ENCODE results near the gene S100A6. TPM values are rescaled to one million over a fixed set of nuclear protein-coding genes. Genes with fewer than 3 reads are reported as not detected.

S100A6 gene
- total RNA-seq, 6 experiments from 2014 or later, result 6.6 to 24.0 (median 12.0) TPM

DNA sequence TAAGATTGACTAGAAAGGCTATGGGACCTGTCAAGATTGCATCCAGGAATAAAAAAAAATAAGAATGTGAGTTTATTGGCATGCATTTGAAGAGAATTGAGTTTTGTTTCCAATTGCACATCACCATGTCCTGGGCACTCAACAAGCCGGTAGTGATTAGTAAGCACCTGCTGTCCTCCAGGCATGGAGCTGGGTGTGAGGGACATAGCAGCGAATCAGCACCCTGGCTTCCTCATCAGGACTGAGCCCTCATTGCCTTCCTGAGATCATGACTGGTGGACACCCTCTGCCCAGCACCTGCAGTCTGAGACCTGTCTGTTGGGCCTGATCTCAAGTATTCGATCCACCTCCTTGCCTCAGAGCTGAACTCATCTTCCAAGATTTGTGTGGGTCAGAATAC lies 26.8 kb downstream of the S100A6 start:
- intact Hi-C loops (cut with DNase I), result no loop called here
- Histone ChIP-seq H3K4me1 (peaks cover 0 to 8% (median 2%) of the 10 kb centered on the region in 4 donors), H3K27me3 (no peaks in the 10 kb centered on the region), H3K36me3 (no peaks in the 10 kb centered on the region), H3K27ac (no peak overlapping the region), H3K9me3 (no peaks in the 10 kb centered on the region), H3K4me3 (no peak overlapping the region)
- no peak for DNase-seq
- no peak for TF ChIP-seq CTCF (IDR thresholded peaks at IDR 0.05)
- WGBS (ENCODE audit: insufficient coverage, low coverage, low lambda C conversion rate, missing lambda C conversion rate), result 100% methylated on average over 2 of the region's 3 CpGs
- ATAC-seq, result no peak

GRCh38 chr1:153507926-153508583 lies 27.7 kb downstream of the S100A6 start:
- Histone ChIP-seq H3K4me1 (peaks cover 0 to 8% (median 2%) of the 10 kb centered on the region in 4 donors), H3K9me3 (no peaks in the 10 kb centered on the region), H3K27ac (no peak overlapping the region), H3K4me3 (no peak overlapping the region), H3K27me3 (no peaks in the 10 kb centered on the region), H3K36me3 (no peaks in the 10 kb centered on the region)
- intact Hi-C loops (cut with DNase I), result no loop called here
- no peak for TF ChIP-seq POLR2A (IDR thresholded peaks at IDR 0.05)
- ATAC-seq, result no peak
- 84% methylated on average over 8 of the region's 11 CpGs for WGBS (ENCODE audit: insufficient coverage, low coverage, low lambda C conversion rate, missing lambda C conversion rate)
- no peak for DNase-seq

DNA sequence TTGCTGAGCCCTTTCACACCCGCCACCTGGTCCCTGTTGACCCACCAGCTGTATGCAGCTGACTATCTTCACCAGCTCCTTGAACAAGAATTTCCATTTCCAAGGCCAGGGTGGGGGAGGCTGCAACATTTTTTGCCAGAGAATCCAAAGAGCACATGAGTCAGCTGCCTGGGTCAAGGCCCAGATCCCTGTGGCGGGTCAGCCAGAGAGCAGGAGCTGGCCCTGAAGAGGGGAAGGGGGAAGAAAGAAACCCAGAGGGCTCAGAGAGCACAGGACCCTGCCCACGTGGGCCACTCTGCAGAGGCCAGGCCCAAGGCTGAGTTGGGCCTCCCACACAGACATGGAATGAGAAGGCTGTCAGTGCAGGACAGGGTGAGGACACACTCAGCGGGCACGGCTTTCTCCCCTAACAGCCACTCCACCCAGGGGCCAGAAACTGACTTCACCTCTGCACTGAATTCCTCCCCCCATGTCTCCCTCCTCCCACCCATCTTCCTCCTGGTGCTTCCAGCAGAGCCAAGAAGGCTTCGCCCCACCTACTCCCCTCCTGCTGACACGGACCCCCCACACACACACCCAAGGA lies 28.9 kb downstream of the S100A6 start:
- intact Hi-C loops (cut with DNase I), result no loop called here
- ATAC-seq (peak; percentile 63 to 90 (median 82)), DNase-seq (peak; percentile 72 to 75 (median 73))
- H3K9me3 ChIP-seq, result no peaks in the 10 kb centered on the region
- WGBS (ENCODE audit: insufficient coverage, low coverage, low lambda C conversion rate, missing lambda C conversion rate), result 75% methylated on average over 3 of the region's 7 CpGs
- peaks cover 0 to 8% (median 2%) of the 10 kb centered on the region in 4 donors for H3K4me1 ChIP-seq
- no peaks in the 10 kb centered on the region for H3K36me3 ChIP-seq
- H3K27ac ChIP-seq, result no peak overlapping the region
- TF ChIP-seq CTCF (IDR thresholded peaks at IDR 0.05), result no peak
- no peak for TF ChIP-seq POLR2A (IDR thresholded peaks at IDR 0.05)
- H3K27me3 ChIP-seq, result no peaks in the 10 kb centered on the region
- H3K4me3 ChIP-seq, result no peak overlapping the region

- WGBS (ENCODE audit: insufficient coverage, low coverage, low lambda C conversion rate, missing lambda C conversion rate), result 84% methylated on average over 3 of the region's 5 CpGs
- H3K36me3 ChIP-seq, result no peaks in the 10 kb centered on the region
- H3K27me3 ChIP-seq, result no peaks in the 10 kb centered on the region
- no peak for ATAC-seq
- peaks cover 0 to 8% (median 2%) of the 10 kb centered on the region in 4 donors for H3K4me1 ChIP-seq
- no peak for DNase-seq
- intact Hi-C loops (cut with DNase I), result no loop called here
- H3K27ac ChIP-seq, result no peak overlapping the region
- no peak overlapping the region for H3K4me3 ChIP-seq
- H3K9me3 ChIP-seq, result no peaks in the 10 kb centered on the region
- TF ChIP-seq POLR2A (IDR thresholded peaks at IDR 0.05) (no peak), CTCF (IDR thresholded peaks at IDR 0.05) (no peak)
Observed at GRCh38 chr1:153506386-153506785, 29.4 kb downstream of the S100A6 start.

- 79% methylated on average over 1 of the region's 1 CpG for WGBS (ENCODE audit: insufficient coverage, low coverage, low lambda C conversion rate, missing lambda C conversion rate)
Observed at GRCh38 chr1:153505576-153505975, 30.2 kb downstream of the S100A6 start.

More at GRCh38 chr1:153505576-153505975, 30.2 kb downstream of the S100A6 start:
- TF ChIP-seq POLR2A (IDR thresholded peaks at IDR 0.05), result no peak
- TF ChIP-seq CTCF (IDR thresholded peaks at IDR 0.05), result no peak
- intact Hi-C loops (cut with DNase I), result no loop called here
- H3K4me1 ChIP-seq, result peaks cover 0 to 8% (median 2%) of the 10 kb centered on the region in 4 donors
- no peak for DNase-seq
- no peak for ATAC-seq
- H3K27me3 ChIP-seq, result no peaks in the 10 kb centered on the region
- H3K27ac ChIP-seq, result no peak overlapping the region
- no peak overlapping the region for H3K4me3 ChIP-seq
- no peaks in the 10 kb centered on the region for H3K9me3 ChIP-seq
- no peaks in the 10 kb centered on the region for H3K36me3 ChIP-seq

Measured in right lobe of liver (tissue), 6 donors.